H9 (cell line): ENCODE results near the gene PRLH. TPM values are rescaled to one million over a fixed set of nuclear protein-coding genes. Genes with fewer than 3 reads are reported as not detected.

Experiments used
- DNase-seq: peaks from one replicate; pipeline ENCODE4 v3.0.0-alpha.2; 2017
- H2AFZ ChIP-seq: one replicate; pipeline ENCODE4 v1.6.1; 2013; ENCODE audit warnings: mild to moderate bottlenecking, low read length, control low read depth, moderate library complexity
- H2AK5ac ChIP-seq: 2 replicates; pipeline ENCODE4 v1.6.1; 2013; ENCODE audit warnings: low read length, control low read depth, mixed read lengths; ENCODE audit not compliant: insufficient read length
- H2BK120ac ChIP-seq: one replicate; pipeline ENCODE4 v1.6.1; 2013; ENCODE audit warnings: low read depth, mild to moderate bottlenecking, low read length, control low read depth, inconsistent platforms; ENCODE audit not compliant: poor library complexity, severe bottlenecking
- H2BK12ac ChIP-seq: 2 replicates; pipeline ENCODE4 v1.6.1; 2013; ENCODE audit warnings: low read length, control low read depth, mixed read lengths, low read depth; ENCODE audit not compliant: insufficient read length
- H2BK15ac ChIP-seq: 2 replicates; pipeline ENCODE4 v1.6.1; 2013; ENCODE audit warnings: low read depth, low read length, control low read depth
- H2BK20ac ChIP-seq: one replicate; pipeline ENCODE4 v1.6.1; 2013; ENCODE audit warnings: low read depth, mild to moderate bottlenecking, low read length, control low read depth, inconsistent platforms; ENCODE audit not compliant: poor library complexity, severe bottlenecking
- H2BK5ac ChIP-seq: 2 replicates; pipeline ENCODE4 v1.6.1; 2013; ENCODE audit warnings: low read length, control low read depth, mixed read lengths; ENCODE audit not compliant: insufficient read length
- H3K14ac ChIP-seq: 2 replicates; pipeline ENCODE4 v1.6.1; 2013; ENCODE audit warnings: low read length, control low read depth; ENCODE audit not compliant: insufficient read depth
- H3K18ac ChIP-seq: 2 replicates; pipeline ENCODE4 v1.6.1; 2013; ENCODE audit warnings: low read depth, mild to moderate bottlenecking, mixed read lengths, low read length, control low read depth; ENCODE audit not compliant: insufficient read length
- H3K23ac ChIP-seq: 2 replicates; pipeline ENCODE4 v1.6.1; 2013; ENCODE audit warnings: low read length, control low read depth, mixed read lengths, low read depth; ENCODE audit not compliant: insufficient read length
- H3K23me2 ChIP-seq: 2 replicates; pipeline ENCODE4 v1.6.1; 2013; ENCODE audit warnings: low read depth, mild to moderate bottlenecking, mixed read lengths, low read length, control low read depth; ENCODE audit not compliant: insufficient read length, poor library complexity, severe bottlenecking
- H3K27ac ChIP-seq: 2 replicates; pipeline ENCODE4 v1.5.1; 2013; ENCODE audit warnings: low read length, control low read depth, mixed read lengths, low read depth; ENCODE audit not compliant: insufficient read length
- H3K27me3 ChIP-seq: 2 replicates; pipeline ENCODE4 v1.6.1; 2013; ENCODE audit warnings: low read length, control low read depth, inconsistent platforms; ENCODE audit not compliant: insufficient read depth
- H3K4ac ChIP-seq: 2 replicates; pipeline ENCODE4 v1.6.1; 2013; ENCODE audit warnings: low read depth, mild to moderate bottlenecking, control low read depth, inconsistent platforms, low read length, moderate library complexity
- H3K4me1 ChIP-seq: 2 replicates; pipeline ENCODE4 v1.6.1; 2013; ENCODE audit warnings: low read length, control low read depth, inconsistent platforms; ENCODE audit not compliant: insufficient read depth
- H3K4me2 ChIP-seq: 2 replicates; pipeline ENCODE4 v1.6.1; 2013; ENCODE audit warnings: low read length, control low read depth, mixed read lengths; ENCODE audit not compliant: insufficient read length, insufficient read depth
- H3K56ac ChIP-seq: 2 replicates; pipeline ENCODE4 v1.6.1; 2013; ENCODE audit warnings: low read depth, mild to moderate bottlenecking, mixed read lengths, low read length, control low read depth; ENCODE audit not compliant: insufficient read length
- H3K79me1 ChIP-seq: 2 replicates; pipeline ENCODE4 v1.6.1; 2013; ENCODE audit warnings: low read depth, mild to moderate bottlenecking, moderate library complexity, low read length, control low read depth, inconsistent platforms; ENCODE audit not compliant: insufficient read depth, poor library complexity, severe bottlenecking
- H3K79me2 ChIP-seq: 2 replicates; pipeline ENCODE4 v1.6.1; 2013; ENCODE audit warnings: low read length, control low read depth, inconsistent platforms; ENCODE audit not compliant: insufficient read depth
- H3K9ac ChIP-seq: 2 replicates; pipeline ENCODE4 v1.6.1; 2013; ENCODE audit warnings: low read length, control low read depth, mixed read lengths; ENCODE audit not compliant: insufficient read length; ENCODE audit errors: extremely low read depth
- H3K9me3 ChIP-seq: one replicate; pipeline ENCODE4 v1.6.1; 2013; ENCODE audit warnings: low read depth, low read length, inconsistent platforms; ENCODE audit not compliant: control insufficient read depth
- H3T11ph ChIP-seq: one replicate; pipeline ENCODE4 v1.6.1; 2013; ENCODE audit warnings: mild to moderate bottlenecking, low read length, control low read depth, inconsistent platforms
- H4K20me1 ChIP-seq: one replicate; pipeline ENCODE4 v1.6.1; 2013; ENCODE audit not compliant: control insufficient read depth, insufficient read length, insufficient read depth
- H4K5ac ChIP-seq: 2 replicates; pipeline ENCODE4 v1.6.1; 2013; ENCODE audit warnings: low read depth, mild to moderate bottlenecking, mixed read lengths, low read length, control low read depth; ENCODE audit not compliant: insufficient read length
- H4K8ac ChIP-seq: replicated peaks from 2 replicates; pipeline ENCODE4 v1.6.1; 2013; ENCODE audit warnings: low read length, control low read depth, mixed read lengths, low read depth; ENCODE audit not compliant: insufficient read length
- H4K91ac ChIP-seq: 2 replicates; pipeline ENCODE4 v1.6.1; 2013; ENCODE audit warnings: low read depth, mild to moderate bottlenecking, moderate library complexity, mixed read lengths, low read length, control low read depth; ENCODE audit not compliant: insufficient read length
- H3K27ac Mint-ChIP-seq, 3 experiments: 2 replicates in 2 of 3; 3 replicates in 1 of 3; pipeline ENCODE4 v1.8.0; 2020 to 2021; ENCODE audit warnings: mixed read lengths in 3 of 3, mild to moderate bottlenecking in 1 of 3, moderate library complexity in 1 of 3
- H3K27me3 Mint-ChIP-seq: 2 replicates; pipeline ENCODE4 v1.8.0; 2021; ENCODE audit warnings: low read depth, mild to moderate bottlenecking, moderate library complexity, mixed read lengths
- H3K36me3 Mint-ChIP-seq, 3 experiments: 2 replicates in 2 of 3; 3 replicates in 1 of 3; pipeline ENCODE4 v1.8.0; 2020 to 2021; ENCODE audit warnings: low read depth in 3 of 3, mixed read lengths in 3 of 3; ENCODE audit not compliant: insufficient read depth in 1 of 3
- H3K4me1 Mint-ChIP-seq, 2 experiments: 2 replicates each; pipeline ENCODE4 v1.8.0; 2020; ENCODE audit warnings: mixed read lengths in 2 of 2
- H3K4me3 Mint-ChIP-seq, 2 experiments: 2 replicates in 1 of 2; 3 replicates in 1 of 2; pipeline ENCODE4 v1.8.0; 2020 to 2021; ENCODE audit warnings: mild to moderate bottlenecking in 2 of 2, mixed read lengths in 2 of 2, moderate library complexity in 1 of 2
- H3K9me3 Mint-ChIP-seq, 2 experiments: 2 replicates in 1 of 2; 3 replicates in 1 of 2; pipeline ENCODE4 v1.8.0; 2020; ENCODE audit warnings: mild to moderate bottlenecking in 2 of 2, mixed read lengths in 2 of 2, moderate library complexity in 1 of 2
- WGBS: extraction: QIAGEN DNeasy Blood & Tissue Kit; methylation state at CpG from one replicate; pipeline ENCODE4 v1.1.7; 2013; ENCODE audit warnings: missing lambda C conversion rate, low lambda C conversion rate, mixed read lengths; ENCODE audit not compliant: insufficient read length; ENCODE audit errors: extremely low coverage; 5-methylcytosine and 5-hydroxymethylcytosine counted together
- total RNA-seq: library from RNA; stranded (reverse); gene quantifications from 2 replicates; pipeline ENCODE4 v1.2.1, GENCODE V29; 2021
- TF ChIP-seq, protein P1 (sequence below): fragments of 200-600 bp; sonication (generic); conservative IDR thresholded peaks from 3 replicates; pipeline ENCODE4 v1.8.0; 2021; ENCODE audit warnings: antibody characterized with exemption, mild to moderate bottlenecking

PRLH gene
- total RNA-seq, 1 experiment from 2014 or later: not detected

- Histone ChIP-seq H3T11ph (no peak overlapping the region), H3K27ac (no peak overlapping the region), H3K9ac (no peak overlapping the region), H3K79me1 (no peaks in the 10 kb centered on the region), H3K27me3 (no peaks in the 10 kb centered on the region), H4K5ac (no peak overlapping the region), H2BK12ac (no peak overlapping the region), H2AK5ac (no peak overlapping the region), H3K23me2 (no peaks in the 10 kb centered on the region), H3K4me2 (no peak overlapping the region), H4K20me1 (no peaks in the 10 kb centered on the region), H3K18ac (no peak overlapping the region), H3K9me3 (no peaks in the 10 kb centered on the region), H4K8ac (no peak overlapping the region), H3K4ac (no peak overlapping the region), H2BK5ac (no peak overlapping the region), H3K14ac (no peak overlapping the region), H2BK20ac (no peak overlapping the region), H2BK120ac (no peak overlapping the region), H3K4me1 (no peaks in the 10 kb centered on the region), H3K23ac (no peak overlapping the region), H2AFZ (no peak overlapping the region), H2BK15ac (no peak overlapping the region), H4K91ac (no peak overlapping the region), H3K79me2 (no peaks in the 10 kb centered on the region), H3K56ac (no peak overlapping the region)
- TF ChIP-seq, protein P1, sequence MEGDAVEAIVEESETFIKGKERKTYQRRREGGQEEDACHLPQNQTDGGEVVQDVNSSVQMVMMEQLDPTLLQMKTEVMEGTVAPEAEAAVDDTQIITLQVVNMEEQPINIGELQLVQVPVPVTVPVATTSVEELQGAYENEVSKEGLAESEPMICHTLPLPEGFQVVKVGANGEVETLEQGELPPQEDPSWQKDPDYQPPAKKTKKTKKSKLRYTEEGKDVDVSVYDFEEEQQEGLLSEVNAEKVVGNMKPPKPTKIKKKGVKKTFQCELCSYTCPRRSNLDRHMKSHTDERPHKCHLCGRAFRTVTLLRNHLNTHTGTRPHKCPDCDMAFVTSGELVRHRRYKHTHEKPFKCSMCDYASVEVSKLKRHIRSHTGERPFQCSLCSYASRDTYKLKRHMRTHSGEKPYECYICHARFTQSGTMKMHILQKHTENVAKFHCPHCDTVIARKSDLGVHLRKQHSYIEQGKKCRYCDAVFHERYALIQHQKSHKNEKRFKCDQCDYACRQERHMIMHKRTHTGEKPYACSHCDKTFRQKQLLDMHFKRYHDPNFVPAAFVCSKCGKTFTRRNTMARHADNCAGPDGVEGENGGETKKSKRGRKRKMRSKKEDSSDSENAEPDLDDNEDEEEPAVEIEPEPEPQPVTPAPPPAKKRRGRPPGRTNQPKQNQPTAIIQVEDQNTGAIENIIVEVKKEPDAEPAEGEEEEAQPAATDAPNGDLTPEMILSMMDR: no peak
- Mint-ChIP-seq H3K4me1 (peaks cover 6 to 10% of the 10 kb centered on the region in 2 experiments), H3K4me3 (no peak overlapping the region), H3K27ac (no peak overlapping the region), H3K27me3 (peaks cover 11% of the 10 kb centered on the region), H3K9me3 (no peaks in the 10 kb centered on the region), H3K36me3 (no peaks in the 10 kb centered on the region; a peak in 2 of 7 replicates)
- DNase-seq: no peak
- no CpG with 5 or more reads among the region's 5 CpGs for WGBS
Observed at GRCh38 chr2:237527766-237528165, 38.6 kb upstream of the PRLH start.
